OCI-LY3 (cell line): ENCODE results near the gene JAML.

Experiments
- H2AFZ ChIP-seq: fragments of 200-600, 300-600 bp; shearing (Covaris generic); 2 replicates; pipeline ENCODE4 v1.6.0; 2014; ENCODE audit warnings: antibody characterized with exemption, low read depth, low read length
- H3K27ac ChIP-seq: fragments of 200-600, 300-600 bp; sonication (generic); 2 replicates; pipeline ENCODE4 v1.5.1; 2014; ENCODE audit warnings: mild to moderate bottlenecking, low read length, moderate library complexity, mixed read lengths
- H3K27me3 ChIP-seq: fragments of 200-600, 300-600 bp; sonication (generic); 2 replicates; pipeline ENCODE4 v1.6.1; 2014; ENCODE audit warnings: low read depth, low read length, mixed read lengths
- H3K36me3 ChIP-seq: fragments of 200-600, 300-600 bp; sonication (generic); replicated peaks from 2 replicates; pipeline ENCODE3; 2014; ENCODE audit warnings: low read depth, low read length, mixed read lengths
- H3K4me1 ChIP-seq: fragments of 300-600, 200-600 bp; sonication (generic); 2 replicates; pipeline ENCODE4 v1.6.1; 2014; ENCODE audit warnings: low read length, mixed read lengths
- H3K4me2 ChIP-seq: fragments of 200-600, 300-600 bp; sonication (generic); 2 replicates; pipeline ENCODE4 v1.6.1; 2014; ENCODE audit warnings: low read length, mixed read lengths
- H3K4me3 ChIP-seq: fragments of 300-600, 200-600 bp; sonication (generic); 2 replicates; pipeline ENCODE4 v1.5.1; 2014; ENCODE audit warnings: antibody characterized with exemption, mild to moderate bottlenecking, low read length, moderate library complexity
- H3K79me2 ChIP-seq: fragments of 300-600, 200-600 bp; shearing (Covaris generic); 2 replicates; pipeline ENCODE4 v1.6.1; 2014; ENCODE audit warnings: mild to moderate bottlenecking, low read length, mixed read lengths
- H3K9ac ChIP-seq: fragments of 300-600, 200-600 bp; shearing (Covaris generic); 2 replicates; pipeline ENCODE4 v1.6.0; 2014; ENCODE audit warnings: mild to moderate bottlenecking, low read length, moderate library complexity
- H3K9me3 ChIP-seq: fragments of 200-600, 300-600 bp; shearing (Covaris generic); 2 replicates; pipeline ENCODE4 v1.6.1; 2014; ENCODE audit warnings: low read length, mixed read lengths; ENCODE audit not compliant: insufficient read depth
- H4K20me1 ChIP-seq: fragments of 200-600, 300-600 bp; sonication (generic); 2 replicates; pipeline ENCODE4 v1.6.1; 2016; ENCODE audit warnings: low read length, mixed read lengths; ENCODE audit not compliant: insufficient read depth
- EZH2phosphoT487 ChIP-seq: fragments of 200-600 bp; shearing (Covaris generic); IDR thresholded peaks from 2 replicates; pipeline ENCODE4 v1.6.1; 2018; ENCODE audit warnings: antibody characterized with exemption, mixed run types, low read depth
- TF ChIP-seq, protein P1 (sequence below): fragments of 200-600, 300-600 bp; sonication (generic); IDR thresholded peaks from 2 replicates; pipeline ENCODE4 v1.5.1; 2014; ENCODE audit warnings: antibody characterized with exemption, low read length, low read depth

Gene JAML

DNA sequence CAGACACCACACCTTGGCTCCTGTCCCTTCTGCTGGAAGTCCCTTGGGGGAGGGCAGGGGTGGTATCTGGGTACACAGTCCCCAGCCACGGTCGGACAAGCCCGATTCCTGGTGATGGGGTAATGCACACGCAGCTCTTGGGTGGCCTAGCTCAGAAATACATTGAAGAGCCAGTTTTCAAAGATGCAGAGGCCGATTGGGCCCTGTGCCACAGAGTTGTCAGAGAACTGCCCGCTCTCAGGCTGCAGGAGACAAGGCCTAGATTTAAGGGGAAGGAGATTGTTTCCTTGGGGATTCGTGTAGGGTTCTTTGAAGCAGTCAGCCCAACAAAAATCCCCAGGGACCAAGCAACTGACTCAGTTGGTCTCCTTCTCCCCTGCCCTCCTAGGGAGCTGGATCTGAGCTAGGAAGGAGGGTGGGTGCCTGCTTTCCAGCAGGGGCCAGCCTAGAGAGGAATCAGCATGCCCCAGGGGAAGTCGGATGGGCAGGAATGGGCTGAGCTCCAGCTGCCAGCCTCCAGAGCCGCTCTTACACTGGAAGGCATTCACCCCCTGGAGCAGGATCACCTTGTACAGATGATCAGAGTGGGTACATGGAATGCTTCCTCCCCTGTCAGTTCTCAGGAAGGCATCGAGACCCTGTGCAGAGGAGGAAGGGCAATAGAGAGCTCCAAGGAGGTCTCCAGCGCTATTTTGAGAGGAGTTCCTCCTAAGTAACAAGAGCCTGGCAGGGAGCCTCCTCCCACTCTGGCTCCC, 68.9 kb downstream of the JAML start:
- Histone ChIP-seq H3K4me2 (no peak overlapping the region), H3K9me3 (no peaks in the 10 kb centered on the region), H2AFZ (no peak overlapping the region), H3K79me2 (no peaks in the 10 kb centered on the region), H3K27me3 (peaks cover 41% of the 10 kb centered on the region), H3K36me3 (no peaks in the 10 kb centered on the region), H3K4me3 (no peak overlapping the region), H3K9ac (no peak overlapping the region), H3K4me1 (no peaks in the 10 kb centered on the region; the same call in 1 of the 2 replicates), H3K27ac (no peak overlapping the region), H4K20me1 (no peaks in the 10 kb centered on the region)
- no peak for TF ChIP-seq EZH2phosphoT487
- TF ChIP-seq, protein P1, sequence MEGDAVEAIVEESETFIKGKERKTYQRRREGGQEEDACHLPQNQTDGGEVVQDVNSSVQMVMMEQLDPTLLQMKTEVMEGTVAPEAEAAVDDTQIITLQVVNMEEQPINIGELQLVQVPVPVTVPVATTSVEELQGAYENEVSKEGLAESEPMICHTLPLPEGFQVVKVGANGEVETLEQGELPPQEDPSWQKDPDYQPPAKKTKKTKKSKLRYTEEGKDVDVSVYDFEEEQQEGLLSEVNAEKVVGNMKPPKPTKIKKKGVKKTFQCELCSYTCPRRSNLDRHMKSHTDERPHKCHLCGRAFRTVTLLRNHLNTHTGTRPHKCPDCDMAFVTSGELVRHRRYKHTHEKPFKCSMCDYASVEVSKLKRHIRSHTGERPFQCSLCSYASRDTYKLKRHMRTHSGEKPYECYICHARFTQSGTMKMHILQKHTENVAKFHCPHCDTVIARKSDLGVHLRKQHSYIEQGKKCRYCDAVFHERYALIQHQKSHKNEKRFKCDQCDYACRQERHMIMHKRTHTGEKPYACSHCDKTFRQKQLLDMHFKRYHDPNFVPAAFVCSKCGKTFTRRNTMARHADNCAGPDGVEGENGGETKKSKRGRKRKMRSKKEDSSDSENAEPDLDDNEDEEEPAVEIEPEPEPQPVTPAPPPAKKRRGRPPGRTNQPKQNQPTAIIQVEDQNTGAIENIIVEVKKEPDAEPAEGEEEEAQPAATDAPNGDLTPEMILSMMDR = no peak

DNA sequence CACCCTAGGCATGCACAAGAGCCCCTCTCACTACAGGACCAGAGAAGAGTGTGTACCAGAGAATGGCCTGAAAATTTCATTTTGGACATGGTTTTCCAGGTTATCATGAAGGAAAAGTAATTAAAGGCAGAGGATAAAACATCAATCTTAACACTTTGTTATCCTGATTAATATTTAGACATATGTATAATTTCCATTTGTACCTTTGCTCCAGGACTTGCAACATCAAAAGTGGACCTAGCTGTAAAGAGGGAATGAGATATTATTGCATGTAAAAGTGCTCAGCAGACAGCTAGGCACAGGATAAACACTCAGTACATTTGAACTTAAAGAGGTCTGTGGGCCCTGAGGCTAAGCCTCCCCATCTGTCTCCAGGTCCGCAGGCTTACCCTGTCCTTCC, 70.2 kb downstream of the JAML start:
- Histone ChIP-seq H3K4me2 (no peak overlapping the region), H3K4me1 (no peaks in the 10 kb centered on the region), H4K20me1 (no peaks in the 10 kb centered on the region), H3K27ac (no peak overlapping the region), H3K79me2 (no peaks in the 10 kb centered on the region), H3K9ac (no peak overlapping the region), H3K9me3 (no peaks in the 10 kb centered on the region), H3K36me3 (no peaks in the 10 kb centered on the region), H3K27me3 (peaks cover 41% of the 10 kb centered on the region), H2AFZ (no peak overlapping the region), H3K4me3 (no peak overlapping the region)
- TF ChIP-seq, protein P1 = no peak
- no peak for TF ChIP-seq EZH2phosphoT487

DNA sequence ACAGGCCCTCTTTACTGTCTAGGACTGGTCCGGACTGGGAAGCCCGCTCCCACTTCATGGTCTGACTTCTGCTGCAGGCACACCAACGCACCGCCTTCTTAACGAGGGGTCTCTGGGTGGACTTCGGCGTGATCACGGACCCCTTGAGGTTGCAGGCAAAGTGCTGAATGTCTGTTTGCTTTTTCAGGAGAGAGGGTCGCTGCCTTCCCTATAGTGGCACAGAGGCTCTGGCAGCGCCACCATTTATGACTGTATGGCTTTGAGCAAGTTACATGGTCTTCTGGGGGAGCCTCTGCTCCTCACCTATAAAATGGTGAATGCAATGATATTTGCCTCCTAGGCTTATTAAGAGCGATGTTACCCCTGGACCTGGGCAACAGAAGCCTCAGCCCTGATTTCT, 70.8 kb downstream of the JAML start:
- Histone ChIP-seq H3K36me3 (no peaks in the 10 kb centered on the region), H3K27ac (no peak overlapping the region), H3K79me2 (no peaks in the 10 kb centered on the region), H3K9me3 (no peaks in the 10 kb centered on the region), H4K20me1 (no peaks in the 10 kb centered on the region), H3K4me3 (no peak overlapping the region), H2AFZ (no peak overlapping the region), H3K9ac (no peak overlapping the region), H3K4me1 (no peaks in the 10 kb centered on the region), H3K27me3 (peaks cover 41% of the 10 kb centered on the region), H3K4me2 (no peak overlapping the region)
- TF ChIP-seq EZH2phosphoT487 = no peak
- TF ChIP-seq, protein P1 = no peak

DNA sequence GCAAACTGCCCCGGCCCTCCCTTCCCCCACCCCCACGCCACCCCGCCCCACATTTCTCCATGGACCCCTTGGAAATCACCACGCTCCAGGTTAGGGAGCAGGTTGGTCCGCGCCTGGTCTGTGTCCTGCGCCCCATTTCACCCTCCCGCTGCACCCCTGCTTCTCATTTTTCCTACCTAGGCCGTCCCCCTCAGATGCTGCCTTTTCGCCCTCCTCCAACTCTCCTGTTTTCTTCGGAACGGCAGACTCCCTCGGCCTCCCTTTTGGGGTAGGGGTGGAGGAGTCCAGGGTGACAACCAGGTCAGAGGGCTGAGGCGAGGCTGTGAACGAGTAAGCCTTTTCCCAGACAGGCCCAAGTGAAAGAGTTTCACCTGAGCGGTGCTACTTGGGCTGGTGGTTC, 71.3 kb downstream of the JAML start:
- Histone ChIP-seq H3K36me3 (no peaks in the 10 kb centered on the region), H2AFZ (no peak overlapping the region), H3K27ac (no peak overlapping the region), H3K9ac (no peak overlapping the region), H3K4me1 (no peaks in the 10 kb centered on the region), H4K20me1 (no peaks in the 10 kb centered on the region), H3K9me3 (no peaks in the 10 kb centered on the region), H3K79me2 (no peaks in the 10 kb centered on the region), H3K4me2 (no peak overlapping the region), H3K27me3 (peaks cover 41% of the 10 kb centered on the region), H3K4me3 (no peak overlapping the region)
- TF ChIP-seq, protein P1 = no peak
- TF ChIP-seq EZH2phosphoT487 = no peak
